ENCODE measurements around the gene CARD11.

- TF ChIP-seq CTCF (conservative IDR thresholded peaks at IDR 0.05 in 1 of 2, IDR thresholded peaks at IDR 0.05 in 1 of 2; ENCODE audit: low read depth in 1 of 2, low read length in 2 of 2) (no peak), EZH2 (IDR thresholded peaks at IDR 0.05; ENCODE audit: low read length, missing control alignments) (no peak)
Observed at GRCh38 chr7:2954433-2954853, 89.2 kb downstream of the CARD11 start.

Data from fibroblast of lung (primary cell).